Endothelial cell of umbilical vein (primary cell): ENCODE results near the gene PROC. TPM values are rescaled to one million over a fixed set of nuclear protein-coding genes. Genes with fewer than 3 reads are reported as not detected.
A peak's percentile ranks its signal among the peaks of the same experiment; 100 is the strongest.

Experiments used
- BruUV-seq: library from RNA; stranded (reverse); fragments of 400-500 nt; replicated peaks from 2 replicates; lab custom pipeline; 2021; lab: Mats Ljungman, UMichigan
- CTCF ChIA-PET: fragments of 300-600, 350-600 bp; sonication (Branson Sonifier 250); formaldehyde crosslinking; loops from one replicate; lab custom pipeline; 2021; ENCODE audit warnings: antibody characterized with exemption, inconsistent platforms; lab: Charles Lee
- POLR2A ChIA-PET: fragments of 300-600, 350-600 bp; sonication (Branson Sonifier 250); formaldehyde crosslinking; loops from one replicate; lab custom pipeline; 2021; ENCODE audit warnings: antibody characterized with exemption, inconsistent platforms; lab: Charles Lee
- DNase-seq: peaks from one replicate; pipeline ENCODE4 v3.0.0-alpha.2; 2011; ENCODE audit warnings: low read depth, low spot score
- FAIRE-seq: peaks from 2 replicates; lab custom pipeline; 2011; peaks lifted over from hg19 to GRCh38; lab: Jason Lieb, UNC
- H2AFZ ChIP-seq: 2 replicates; pipeline ENCODE4 v1.6.0; 2012; ENCODE audit warnings: low read depth, low read length, control low read depth, inconsistent platforms
- H3K27ac ChIP-seq: 2 replicates; pipeline ENCODE4 v1.5.1; 2011; ENCODE audit warnings: low read depth, mild to moderate bottlenecking, control low read depth, low read length, moderate library complexity; ENCODE audit not compliant: insufficient read depth
- H3K27me3 ChIP-seq, 2 experiments: 2 replicates each; pipeline versions ENCODE4 v1.6.0 to v1.6.1; 2011; ENCODE audit warnings: low read length in 2 of 2, mixed read lengths in 1 of 2; ENCODE audit not compliant: control insufficient read depth in 2 of 2, insufficient read depth in 2 of 2
- H3K36me3 ChIP-seq, 2 experiments: 2 replicates in 1 of 2; 3 replicates in 1 of 2; pipeline ENCODE4 v1.5.1; 2011; ENCODE audit warnings: low read length in 2 of 2, mild to moderate bottlenecking in 1 of 2, moderate library complexity in 1 of 2; ENCODE audit not compliant: control insufficient read depth in 2 of 2, insufficient read depth in 2 of 2; ENCODE audit errors: extremely low read depth in 1 of 2
- H3K4me1 ChIP-seq: 3 replicates; pipeline ENCODE4 v1.5.1; 2011; ENCODE audit warnings: mild to moderate bottlenecking, low read length; ENCODE audit not compliant: control insufficient read depth, insufficient read depth; ENCODE audit errors: extremely low read depth
- H3K4me2 ChIP-seq: 2 replicates; pipeline ENCODE4 v1.6.1; 2011; ENCODE audit warnings: low read length, control low read depth, mixed read lengths; ENCODE audit not compliant: insufficient read depth
- H3K4me3 ChIP-seq, 3 experiments: fragments of 200-600 bp in 1 of 3; sonication (generic), shearing (Covaris generic) in 1 of 3; replicated peaks in 1 of 3; 2 replicates each; pipeline ENCODE4 v1.5.1; 2011 to 2016; ENCODE audit warnings: control low read depth in 3 of 3, low read length in 3 of 3, mild to moderate bottlenecking in 2 of 3, inconsistent platforms in 1 of 3, low read depth in 1 of 3, moderate library complexity in 1 of 3; ENCODE audit not compliant: insufficient read depth in 1 of 3
- H3K79me2 ChIP-seq: 2 replicates; pipeline ENCODE4 v1.6.0; 2012; ENCODE audit warnings: low read length, inconsistent platforms; ENCODE audit not compliant: control insufficient read depth, insufficient read depth
- H3K9ac ChIP-seq: replicated peaks from 2 replicates; pipeline ENCODE3; 2011; ENCODE audit warnings: low read length, control low read depth; ENCODE audit not compliant: insufficient read depth; ENCODE audit errors: extremely low read depth
- H3K9me1 ChIP-seq: replicated peaks from 3 replicates; pipeline ENCODE4 v1.6.0; 2011; ENCODE audit warnings: mild to moderate bottlenecking, low read length; ENCODE audit not compliant: control insufficient read depth, insufficient read depth; ENCODE audit errors: extremely low read depth
- H3K9me3 ChIP-seq: replicated peaks from 2 replicates; pipeline ENCODE4 v1.5.1; 2012; ENCODE audit warnings: low read length, inconsistent platforms; ENCODE audit not compliant: control insufficient read depth, insufficient read depth
- H4K20me1 ChIP-seq: replicated peaks from 2 replicates; pipeline ENCODE3; 2011; ENCODE audit warnings: mild to moderate bottlenecking, low read length; ENCODE audit not compliant: control insufficient read depth, insufficient read depth; ENCODE audit errors: extremely low read depth
- CTCF ChIP-seq, 2 donors: IDR thresholded peaks; 1 replicate in 1 of 2; 2 replicates in 1 of 2; pipeline ENCODE4 v1.5.1; 2011; ENCODE audit warnings: low read length in 2 of 2, mild to moderate bottlenecking in 2 of 2, moderate library complexity in 2 of 2, control low read depth in 1 of 2, inconsistent platforms in 1 of 2, low read depth in 1 of 2; ENCODE audit not compliant: insufficient read depth in 1 of 2; ENCODE audit errors: extremely low read depth in 1 of 2
- EZH2 ChIP-seq: IDR thresholded peaks from 2 replicates; pipeline ENCODE4 v1.6.1; 2012; ENCODE audit warnings: borderline replicate concordance, low read depth, mild to moderate bottlenecking, moderate library complexity, low read length, inconsistent platforms; ENCODE audit not compliant: severe bottlenecking
- FOS ChIP-seq: IDR thresholded peaks from 2 replicates; pipeline ENCODE4 v1.6.1; 2011; ENCODE audit warnings: mild to moderate bottlenecking, low read length, moderate library complexity, borderline replicate concordance; ENCODE audit not compliant: insufficient read depth
- GATA2 ChIP-seq: IDR thresholded peaks from 2 replicates; pipeline ENCODE4 v1.7.0; 2011; ENCODE audit warnings: low read depth, mild to moderate bottlenecking, moderate library complexity, mixed read lengths, low read length; ENCODE audit not compliant: insufficient read length, insufficient read depth
- JUN ChIP-seq: IDR thresholded peaks from 2 replicates; pipeline ENCODE4 v1.6.1; 2011; ENCODE audit warnings: borderline replicate concordance, low read depth; ENCODE audit not compliant: insufficient read length, insufficient read depth
- MYC ChIP-seq: IDR thresholded peaks from one replicate; pipeline ENCODE4 v1.6.1; 2011; ENCODE audit warnings: mild to moderate bottlenecking, low read depth, low read length
- POLR2A ChIP-seq: IDR thresholded peaks from 2 replicates; pipeline ENCODE4 v1.6.1; 2012; ENCODE audit warnings: low read depth, mild to moderate bottlenecking, control low read depth, low read length
- POLR2AphosphoS5 ChIP-seq: IDR thresholded peaks from 2 replicates; pipeline ENCODE4 v1.6.1; 2012; ENCODE audit warnings: low read depth, mild to moderate bottlenecking, control low read depth, low read length, moderate library complexity; ENCODE audit not compliant: insufficient read depth
- dilution Hi-C: fragments of 300-500 bp; cut with MboI; formaldehyde crosslinking; loops from one replicate; pipeline ENCODE4 v1.15.0; 2019; ENCODE audit warnings: low sequenced_read_pairs; ENCODE audit not compliant: extremely low pct_ligation_motif_present
- intact Hi-C: fragments of 100-400 bp; cut with micrococcal nuclease; formaldehyde crosslinking; loops from one replicate; pipeline ENCODE4 v1.10.0; 2022
- polyA plus RNA-seq, 4 experiments: library from polyadenylated mRNA; depleted of rRNA in 3 of 4; stranded (reverse) in 3 of 4; unstranded in 1 of 4; fragments of >200 nt; gene quantifications; 2 replicates each; pipeline versions ENCODE4 v1.2.1 to v1.2.3, GENCODE V29; 2011 to 2012; ENCODE audit warnings: missing spikeins in 1 of 4
- total RNA-seq: library from RNA; stranded (reverse); gene quantifications from 2 replicates; pipeline ENCODE4 v1.2.3, GENCODE V29; 2021
- TF ChIP-seq, protein P1 (sequence below): IDR thresholded peaks from 2 replicates; pipeline ENCODE4 v1.6.1; 2011; ENCODE audit not compliant: insufficient read depth, insufficient read length

Gene PROC
- total and polyA plus RNA-seq, 2 donors (not counting 3 experiments of a cell fraction or from before 2014, with no cell fraction given): not detected

DNA sequence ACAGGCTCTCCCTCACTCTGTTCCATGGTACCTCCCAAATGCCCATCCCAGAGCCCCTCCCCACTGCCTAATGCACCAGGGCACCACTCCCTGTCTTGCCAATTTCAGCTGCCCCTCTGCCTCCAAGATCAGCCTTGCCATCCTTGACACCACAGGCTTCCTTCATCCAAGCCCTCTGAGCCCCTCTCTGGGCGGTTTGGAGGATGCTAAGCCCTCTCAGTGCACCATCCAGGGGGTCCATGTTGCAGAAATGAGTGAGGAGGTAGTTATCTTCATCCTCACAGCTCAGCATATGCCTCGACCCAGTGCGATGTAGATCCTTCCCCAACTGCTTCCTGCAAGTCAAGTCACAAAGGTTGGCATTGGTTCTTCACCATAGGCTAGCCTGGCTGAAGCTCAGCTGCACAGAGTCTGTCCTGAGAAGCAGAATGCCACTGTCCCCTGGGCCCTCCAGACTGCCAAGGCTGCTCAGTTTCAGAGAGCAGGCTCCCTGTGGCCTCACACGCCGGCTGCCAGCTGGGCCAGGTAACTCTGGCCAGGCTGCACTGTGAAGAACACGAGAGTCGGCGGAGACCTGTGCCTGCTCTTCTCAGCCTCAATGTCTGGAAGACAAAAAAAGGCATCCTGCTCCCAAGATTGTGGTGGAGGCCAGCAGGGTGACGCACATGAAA lies 20.5 kb upstream of the PROC start:
- no peaks in the 10 kb centered on the region for H3K9me1 ChIP-seq
- H3K27me3 ChIP-seq: no peaks in the 10 kb centered on the region
- no peaks in the 10 kb centered on the region for H3K36me3 ChIP-seq
- dilution Hi-C loops: no loop called here
- TF ChIP-seq EZH2 (no peak), FOS (no peak), POLR2A (no peak)
- TF ChIP-seq, protein P1, sequence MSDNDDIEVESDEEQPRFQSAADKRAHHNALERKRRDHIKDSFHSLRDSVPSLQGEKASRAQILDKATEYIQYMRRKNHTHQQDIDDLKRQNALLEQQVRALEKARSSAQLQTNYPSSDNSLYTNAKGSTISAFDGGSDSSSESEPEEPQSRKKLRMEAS: no peak
- ChIA-PET POLR2A (no interaction called here), CTCF (interaction anchor here (1.4 to 3.2 kb wide), 3 partner anchors 14 to 81 kb away, joined by 4 to 14 read pairs (median 9); no protein-coding TSS in a partner anchor)
- H4K20me1 ChIP-seq: no peaks in the 10 kb centered on the region
- no peaks in the 10 kb centered on the region for H3K9me3 ChIP-seq
- peak overlapping the region; percentile 73 for H2AFZ ChIP-seq
- H3K4me3 ChIP-seq: no peak overlapping the region
- H3K4me1 ChIP-seq: peaks cover 13% of the 10 kb centered on the region
- FAIRE-seq (no peak), DNase-seq (no peak)
- no TSS peak for BruUV-seq
- no peak overlapping the region for H3K4me2 ChIP-seq
- H3K9ac ChIP-seq: no peak overlapping the region
- intact Hi-C loops: loop anchor here (1.0 kb wide), 2 partner anchors 9 to 11 kb away; no protein-coding TSS in a partner anchor
- H3K79me2 ChIP-seq: no peaks in the 10 kb centered on the region
- no peak overlapping the region for H3K27ac ChIP-seq

GRCh38 chr2:127398239-127398590 lies 20.0 kb upstream of the PROC start:
- FAIRE-seq: peak; percentile 98
- Histone ChIP-seq H3K4me1 (peaks cover 13% of the 10 kb centered on the region), H3K9me1 (no peaks in the 10 kb centered on the region), H3K79me2 (no peaks in the 10 kb centered on the region), H2AFZ (peak overlapping the region; percentile 73), H3K4me3 (no peak overlapping the region), H4K20me1 (no peaks in the 10 kb centered on the region), H3K9ac (peak overlapping the region; percentile 5), H3K27me3 (no peaks in the 10 kb centered on the region), H3K36me3 (no peaks in the 10 kb centered on the region), H3K27ac (no peak overlapping the region), H3K4me2 (no peak overlapping the region), H3K9me3 (no peaks in the 10 kb centered on the region)
- peak; percentile 91 for DNase-seq
- dilution Hi-C loops: no loop called here
- CTCF ChIA-PET: interaction anchor here (1.4 to 3.2 kb wide), 3 partner anchors 14 to 81 kb away, joined by 4 to 14 read pairs (median 9); no protein-coding TSS in a partner anchor
- BruUV-seq: no TSS peak
- POLR2A ChIA-PET: no interaction called here
- intact Hi-C loops: loop anchor here (1.0 kb wide), 2 partner anchors 10 kb away; no protein-coding TSS in a partner anchor
- TF ChIP-seq MYC: no peak
- TF ChIP-seq POLR2AphosphoS5: peak; percentile 23
- no peak for TF ChIP-seq CTCF (IDR thresholded peaks at IDR 0.05; ENCODE audit: extremely low read depth in 1 of 2, insufficient read depth in 1 of 2, low read depth in 1 of 2, low read length in 2 of 2)
- TF ChIP-seq POLR2A: no peak
- TF ChIP-seq JUN: peak; percentile 84
- no peak for TF ChIP-seq GATA2
- TF ChIP-seq, protein P1: no peak
- no peak for TF ChIP-seq EZH2
- peak; percentile 86 for TF ChIP-seq FOS
